Astrocyte (in vitro differentiated cells and primary cell): ENCODE data around the gene STARD8. TPM values are rescaled to one million over a fixed set of nuclear protein-coding genes. Genes with fewer than 3 reads are reported as not detected.
A peak's percentile ranks its signal among the peaks of the same experiment; 100 is the strongest.
"Not testable (repeated sequence)": the region's sequence is repeated elsewhere in the genome, so short reads cannot be mapped to it uniquely, and the experiment has no call there.

ENCODE experiments used
- DNase-seq: peaks from one replicate; pipeline ENCODE4 v3.0.0-alpha.2; 2010; ENCODE audit warnings: low read depth
- FAIRE-seq: peaks from 2 replicates; lab custom pipeline; 2011; peaks lifted over from hg19 to GRCh38; lab: Jason Lieb, UNC
- H2AFZ ChIP-seq: 2 replicates; pipeline ENCODE4 v1.6.0; 2012; ENCODE audit warnings: low read depth, low read length, inconsistent platforms
- H3K27ac ChIP-seq: 2 replicates; pipeline ENCODE4 v1.5.1; 2011; ENCODE audit warnings: low read depth, low read length, inconsistent platforms
- H3K27me3 ChIP-seq: 2 replicates; pipeline ENCODE4 v1.6.0; 2011; ENCODE audit warnings: low read length, inconsistent platforms; ENCODE audit not compliant: insufficient read depth
- H3K36me3 ChIP-seq: 2 replicates; pipeline ENCODE4 v1.5.1; 2011; ENCODE audit warnings: low read length, inconsistent platforms; ENCODE audit not compliant: insufficient read depth
- H3K4me1 ChIP-seq: 2 replicates; pipeline ENCODE4 v1.5.1; 2011; ENCODE audit warnings: low read length, inconsistent platforms; ENCODE audit not compliant: insufficient read depth
- H3K4me2 ChIP-seq: 2 replicates; pipeline ENCODE4 v1.6.0; 2012; ENCODE audit warnings: low read length, inconsistent platforms
- H3K4me3 ChIP-seq: 2 replicates; pipeline ENCODE4 v1.5.1; 2011; ENCODE audit warnings: low read depth, mild to moderate bottlenecking, low read length, inconsistent platforms; ENCODE audit not compliant: insufficient read depth
- H3K79me2 ChIP-seq: 2 replicates; pipeline ENCODE4 v1.6.0; 2012; ENCODE audit warnings: mild to moderate bottlenecking, low read length, inconsistent platforms; ENCODE audit not compliant: insufficient read depth
- H3K9ac ChIP-seq: 2 replicates; pipeline ENCODE4 v1.6.0; 2012; ENCODE audit warnings: mild to moderate bottlenecking, low read length, inconsistent platforms
- H3K9me3 ChIP-seq: 2 replicates; pipeline ENCODE4 v1.5.1; 2012; ENCODE audit warnings: low read depth, mild to moderate bottlenecking, low read length, inconsistent platforms; ENCODE audit not compliant: insufficient read depth
- H4K20me1 ChIP-seq: 2 replicates; pipeline ENCODE4 v1.6.0; 2012; ENCODE audit warnings: low read length, inconsistent platforms; ENCODE audit not compliant: insufficient read depth
- H3K27ac Mint-ChIP-seq: one replicate; pipeline ENCODE4 v1.8.0; 2021; ENCODE audit warnings: mild to moderate bottlenecking, mixed read lengths; ENCODE audit not compliant: unreplicated experiment
- H3K27me3 Mint-ChIP-seq: one replicate; pipeline ENCODE4 v1.8.0; 2021; ENCODE audit warnings: low read depth, mixed read lengths; ENCODE audit not compliant: unreplicated experiment
- H3K36me3 Mint-ChIP-seq: one replicate; pipeline ENCODE4 v1.8.0; 2021; ENCODE audit warnings: low read depth, mixed read lengths; ENCODE audit not compliant: unreplicated experiment
- H3K4me1 Mint-ChIP-seq: one replicate; pipeline ENCODE4 v1.8.0; 2021; ENCODE audit warnings: low read depth, mixed read lengths; ENCODE audit not compliant: unreplicated experiment
- H3K4me3 Mint-ChIP-seq: one replicate; pipeline ENCODE4 v1.8.0; 2021; ENCODE audit warnings: mild to moderate bottlenecking, moderate library complexity, mixed read lengths; ENCODE audit not compliant: unreplicated experiment
- H3K9me3 Mint-ChIP-seq: one replicate; pipeline ENCODE4 v1.8.0; 2021; ENCODE audit warnings: mild to moderate bottlenecking, mixed read lengths; ENCODE audit not compliant: unreplicated experiment
- CTCF ChIP-seq: IDR thresholded peaks from 2 replicates; pipeline ENCODE4 v1.5.1; 2011; ENCODE audit warnings: low read depth, mild to moderate bottlenecking, inconsistent platforms, low read length, moderate library complexity; ENCODE audit not compliant: insufficient read depth
- EZH2 ChIP-seq: IDR thresholded peaks from 2 replicates; pipeline ENCODE4 v1.6.1; 2012; ENCODE audit warnings: mild to moderate bottlenecking, low read length, inconsistent platforms; ENCODE audit not compliant: insufficient read depth
- total RNA-seq: library from RNA; stranded (reverse); gene quantifications from 2 replicates; pipeline ENCODE4 v1.2.1, GENCODE V29; 2021

Gene STARD8
- total RNA-seq, 1 donor from 2014 or later = 1.3 TPM

- Histone ChIP-seq H3K36me3 (no peaks in the 10 kb centered on the region), H3K27ac (no peak overlapping the region), H4K20me1 (no peaks in the 10 kb centered on the region), H3K4me1 (peaks cover 5% of the 10 kb centered on the region), H3K9me3 (no peaks in the 10 kb centered on the region), H3K79me2 (no peaks in the 10 kb centered on the region), H3K9ac (no peak overlapping the region), H3K4me3 (no peak overlapping the region), H2AFZ (peak overlapping the region; percentile 71), H3K27me3 (no peaks in the 10 kb centered on the region), H3K4me2 (peak overlapping the region; percentile 81)
- peak overlapping the region; percentile 76 for H3K4me3 Mint-ChIP-seq
- H3K4me1 Mint-ChIP-seq = peaks cover 5% of the 10 kb centered on the region
- no peaks in the 10 kb centered on the region for H3K36me3 Mint-ChIP-seq
- peak; percentile 45 for DNase-seq
- peaks cover 13% of the 10 kb centered on the region for H3K27me3 Mint-ChIP-seq
- H3K9me3 Mint-ChIP-seq = no peaks in the 10 kb centered on the region
- peak overlapping the region; percentile 81 for H3K27ac Mint-ChIP-seq
- TF ChIP-seq EZH2 (no peak), CTCF (no peak)
- FAIRE-seq = peak; percentile 88
Measured at GRCh38 chrX:68685685-68686084, 38.2 kb downstream of the STARD8 start.

DNA sequence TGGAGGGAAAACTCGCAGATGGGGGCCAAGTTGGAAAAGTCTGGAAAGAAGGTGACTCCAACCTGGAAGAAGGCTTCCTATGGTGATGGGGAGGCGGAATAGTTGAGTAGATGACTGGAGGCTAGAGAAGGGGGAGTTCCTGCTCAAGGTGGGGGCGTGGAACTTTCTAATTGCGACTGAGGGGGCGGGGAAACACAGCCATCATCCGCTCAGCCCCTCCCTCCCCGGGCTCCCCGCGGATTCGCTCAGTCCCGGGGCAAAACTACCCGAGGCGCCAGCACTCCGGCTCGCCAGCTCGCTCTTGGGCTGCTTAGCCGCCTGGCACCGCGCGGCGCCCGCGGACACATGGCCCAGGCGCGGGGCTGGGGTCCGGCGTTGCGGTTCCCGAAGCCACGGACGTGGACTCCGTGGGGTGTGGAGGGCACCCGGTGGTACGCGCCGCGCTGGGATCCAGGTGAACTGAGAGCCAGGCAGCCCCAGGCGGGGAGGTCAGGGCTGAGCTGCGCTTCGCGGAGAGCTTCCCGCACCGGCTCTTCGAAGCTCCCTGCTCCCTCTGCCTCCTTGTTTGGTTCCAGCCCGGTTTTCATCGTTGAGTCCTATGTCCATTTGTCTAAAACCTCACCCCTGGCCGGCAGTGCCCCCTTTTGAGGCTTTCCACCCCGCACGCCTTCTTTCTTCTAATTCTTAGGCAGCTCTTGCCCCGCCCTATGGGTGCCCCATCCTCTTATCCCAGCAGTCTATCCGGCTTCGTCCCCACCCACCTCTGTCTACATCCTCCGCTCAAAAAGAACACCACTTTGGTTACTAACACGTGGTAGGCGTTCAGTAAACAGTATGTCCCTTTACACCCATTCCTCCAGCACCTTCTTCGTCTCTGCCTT, 38.9 kb downstream of the STARD8 start:
- DNase-seq = peak; percentile 25
- peak overlapping the region; percentile 81 for H3K4me2 ChIP-seq
- no peaks in the 10 kb centered on the region for H3K9me3 Mint-ChIP-seq

DNA sequence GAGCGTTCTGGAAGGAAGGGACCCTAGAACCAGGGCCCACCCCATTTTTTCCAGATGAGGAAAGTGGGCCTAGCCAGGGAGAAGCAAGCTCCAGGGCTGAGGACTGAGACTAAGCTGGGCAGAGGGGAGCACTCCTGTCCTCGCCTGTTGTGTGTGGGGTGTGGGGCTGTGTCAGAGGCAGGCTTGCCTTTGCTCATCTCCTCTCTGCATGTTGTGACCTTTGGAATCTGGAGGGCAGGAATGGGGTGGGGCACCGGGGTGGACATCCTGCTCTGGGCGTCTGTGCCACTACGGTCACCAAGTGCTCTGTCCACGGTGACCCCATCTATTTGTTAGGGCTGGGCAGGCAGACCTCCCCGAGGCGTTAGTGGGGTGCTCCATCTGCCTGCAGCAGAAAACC, 41.5 kb downstream of the STARD8 start:
- peaks cover 13% of the 10 kb centered on the region for H3K27me3 Mint-ChIP-seq
- H3K27me3 ChIP-seq, H3K4me3 ChIP-seq, H3K9ac ChIP-seq, H3K4me1 ChIP-seq, H3K9me3 ChIP-seq, FAIRE-seq, H2AFZ ChIP-seq, H3K27ac Mint-ChIP-seq, H3K36me3 ChIP-seq, H3K9me3 Mint-ChIP-seq, H3K4me2 ChIP-seq, H3K79me2 ChIP-seq, H4K20me1 ChIP-seq, H3K4me1 Mint-ChIP-seq, H3K4me3 Mint-ChIP-seq, H3K27ac ChIP-seq, DNase-seq, H3K36me3 Mint-ChIP-seq: not testable (repeated sequence)

More for the DNA sequence above, 38.9 kb downstream of the STARD8 start:
- TF ChIP-seq CTCF (no peak), EZH2 (no peak)
- Histone ChIP-seq H4K20me1 (no peaks in the 10 kb centered on the region), H3K4me1 (peaks cover 2% of the 10 kb centered on the region), H3K4me3 (peak overlapping the region; percentile 42), H3K27ac (no peak overlapping the region), H3K27me3 (no peaks in the 10 kb centered on the region), H3K9ac (no peak overlapping the region), H3K9me3 (no peaks in the 10 kb centered on the region), H3K36me3 (no peaks in the 10 kb centered on the region), H2AFZ (peak overlapping the region; percentile 71), H3K79me2 (no peaks in the 10 kb centered on the region)
- no peaks in the 10 kb centered on the region for H3K36me3 Mint-ChIP-seq
- peak overlapping the region; percentile 76 for H3K4me3 Mint-ChIP-seq
- peaks cover 13% of the 10 kb centered on the region for H3K27me3 Mint-ChIP-seq
- peak overlapping the region; percentile 81 for H3K27ac Mint-ChIP-seq
- peak; percentile 96 for FAIRE-seq
- H3K4me1 Mint-ChIP-seq = peaks cover 4% of the 10 kb centered on the region
